Thymus (tissue), 11 donors: ENCODE measurements around the gene AXL. TPM values are rescaled to one million over a fixed set of nuclear protein-coding genes. Genes with fewer than 3 reads are reported as not detected.
A peak's percentile ranks its signal among the peaks of the same experiment; 100 is the strongest.

Source experiments
- DNase-seq, 9 donors: peaks; one replicate each; pipeline ENCODE4 v3.0.0-alpha.2; 2013; ENCODE audit warnings: low spot score in 9 of 9, low read depth in 6 of 9, missing footprints in 1 of 9
- H3K27ac ChIP-seq, 2 donors: one replicate each; pipeline ENCODE4 v1.5.1; 2013; ENCODE audit warnings: control low read depth in 1 of 2, low read depth in 1 of 2, low read length in 1 of 2, mild to moderate bottlenecking in 1 of 2, moderate library complexity in 1 of 2
- H3K27me3 ChIP-seq, 2 donors: one replicate each; pipeline ENCODE4 v1.5.1; 2013; ENCODE audit warnings: low read length in 1 of 2; ENCODE audit not compliant: control insufficient read depth in 2 of 2, insufficient read depth in 1 of 2
- H3K36me3 ChIP-seq, 2 donors: one replicate each; pipeline ENCODE4 v1.5.1; 2013; ENCODE audit warnings: low read length in 1 of 2, mild to moderate bottlenecking in 1 of 2, moderate library complexity in 1 of 2; ENCODE audit not compliant: control insufficient read depth in 2 of 2, insufficient read depth in 2 of 2
- H3K4me1 ChIP-seq, 2 donors: one replicate each; pipeline ENCODE4 v1.5.1; 2013; ENCODE audit warnings: low read length in 2 of 2; ENCODE audit not compliant: control insufficient read depth in 2 of 2, insufficient read depth in 2 of 2
- H3K4me3 ChIP-seq, 2 donors: one replicate each; pipeline ENCODE4 v1.5.1; 2013; ENCODE audit warnings: low read length in 2 of 2, control low read depth in 1 of 2, mild to moderate bottlenecking in 1 of 2
- H3K9me3 ChIP-seq, 2 donors: one replicate each; pipeline ENCODE4 v1.5.1; 2013; ENCODE audit warnings: low read length in 1 of 2, mild to moderate bottlenecking in 1 of 2; ENCODE audit not compliant: control insufficient read depth in 2 of 2, insufficient read depth in 1 of 2
- WGBS: extraction: QIAGEN DNeasy Blood & Tissue Kit; methylation state at CpG from one replicate; pipeline ENCODE4 v1.1.7; 2013; 5-methylcytosine and 5-hydroxymethylcytosine counted together
- polyA plus RNA-seq: library from polyadenylated mRNA; stranded (reverse); fragments of 200-250 nt; gene quantifications from one replicate; pipeline ENCODE4 v1.2.3, GENCODE V29; 2013
- total RNA-seq: library from RNA; stranded (reverse); fragments of 120-200 nt; gene quantifications from one replicate; pipeline ENCODE4 v1.2.4, GENCODE V29; 2013
- donor health status: healthy.

Gene AXL
- total and polyA plus RNA-seq, 2 donors: 9.5 to 11.9 TPM

DNA sequence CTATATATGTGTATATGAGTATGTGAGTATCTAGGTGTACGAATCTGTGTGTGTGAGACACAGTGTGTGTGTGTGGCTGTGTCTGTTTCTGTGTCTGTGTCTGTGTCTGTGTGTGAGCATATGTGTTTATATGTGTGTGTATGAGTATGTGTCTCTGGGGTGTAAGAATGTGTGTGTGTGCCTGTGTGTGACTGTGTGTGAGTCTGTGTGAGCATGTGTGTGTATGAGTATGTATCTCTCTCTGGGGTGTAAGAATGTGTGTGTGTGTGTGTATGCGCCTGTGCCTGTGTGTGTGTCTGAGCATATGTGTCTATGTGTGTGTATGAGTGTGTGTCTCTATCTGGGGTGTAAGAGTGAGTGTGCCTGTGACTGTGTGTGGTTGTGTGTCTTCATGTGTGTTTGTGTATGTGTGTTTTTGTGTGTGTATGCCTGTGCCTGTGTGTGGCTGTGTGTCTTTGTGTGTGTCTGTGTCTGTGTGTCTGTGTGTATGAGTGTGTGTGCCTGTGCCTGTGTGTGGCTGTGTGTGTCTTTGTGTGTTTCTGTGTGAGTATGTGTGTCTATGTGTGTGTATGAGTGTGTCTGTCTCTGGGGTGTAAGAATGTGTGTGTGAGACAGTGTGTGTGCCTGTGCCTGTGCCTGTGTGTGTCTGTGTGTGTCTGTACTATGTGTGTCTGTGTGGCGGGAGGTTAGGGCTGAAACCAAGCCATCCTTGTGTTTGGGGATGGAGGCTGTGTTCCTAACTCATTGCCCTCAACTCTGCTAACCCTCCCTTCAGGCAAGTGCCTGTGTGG is 11.2 kb downstream of the AXL start:
- peaks cover 14 to 21% of the 10 kb centered on the region in 2 donors for H3K27me3 ChIP-seq
- no peaks in the 10 kb centered on the region for H3K9me3 ChIP-seq
- H3K4me3 ChIP-seq: no peak overlapping the region
- H3K36me3 ChIP-seq: no peaks in the 10 kb centered on the region
- no peak overlapping the region for H3K27ac ChIP-seq
- no peak for DNase-seq
- whole genome bisulfite sequencing: 98% methylated on average over 3 of the region's 3 CpGs
- peaks cover 2 to 8% of the 10 kb centered on the region in 2 donors for H3K4me1 ChIP-seq

DNA sequence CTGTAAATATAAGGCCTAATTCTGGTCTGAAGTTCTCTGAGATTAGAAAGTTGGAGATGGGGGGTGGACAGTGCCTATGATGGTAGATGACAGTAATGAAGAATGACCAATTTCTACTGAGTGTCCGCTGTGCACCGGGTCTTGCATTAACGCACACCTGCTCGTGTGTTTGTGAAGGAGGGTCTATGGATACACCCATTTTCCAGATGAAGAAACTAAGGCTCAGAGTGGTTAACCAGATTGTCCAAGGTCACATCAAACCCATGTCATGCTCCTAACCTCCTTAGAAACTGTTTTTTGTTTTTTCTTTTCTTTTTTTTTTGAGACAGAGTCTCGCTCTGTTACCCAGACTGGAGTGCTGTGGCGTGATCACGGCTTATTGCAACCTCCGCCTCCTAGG is 13.7 kb downstream of the AXL start:
- Histone ChIP-seq H3K4me3 (no peak overlapping the region), H3K36me3 (no peaks in the 10 kb centered on the region), H3K27me3 (no peaks in the 10 kb centered on the region), H3K27ac (no peak overlapping the region), H3K9me3 (no peaks in the 10 kb centered on the region), H3K4me1 (peaks cover 0 to 1% of the 10 kb centered on the region in 2 donors)
- 97% methylated on average over 8 of the region's 8 CpGs for WGBS
- DNase-seq: no peak

DNA sequence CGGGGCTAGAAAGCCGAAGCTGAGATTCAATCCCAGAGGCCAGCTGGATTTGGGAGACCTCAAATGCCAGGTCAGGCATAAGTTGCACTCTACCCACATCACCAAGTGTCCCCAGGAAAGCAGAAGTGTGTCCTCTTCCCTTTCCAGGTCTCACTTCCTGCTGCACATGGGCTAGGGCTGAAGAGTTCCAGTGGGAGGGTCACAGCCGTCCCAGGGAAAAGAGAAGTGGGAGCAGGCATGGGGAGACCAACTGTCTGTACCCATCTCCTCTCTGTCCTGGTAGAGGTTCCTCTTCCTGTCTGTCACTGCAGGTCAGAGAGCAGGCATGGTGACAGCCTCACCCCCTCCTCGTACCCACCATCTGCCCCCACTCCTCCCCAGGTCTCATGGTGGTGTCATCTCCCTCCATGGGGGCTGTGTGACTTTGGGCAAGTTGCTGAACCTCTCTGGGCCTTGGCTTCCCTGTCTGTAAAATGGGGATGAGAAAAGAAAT is 14.8 kb downstream of the AXL start:
- WGBS: 49% methylated on average over 4 of the region's 4 CpGs
- Histone ChIP-seq H3K4me1 (no peaks in the 10 kb centered on the region), H3K4me3 (no peak overlapping the region), H3K36me3 (no peaks in the 10 kb centered on the region), H3K27me3 (no peaks in the 10 kb centered on the region), H3K9me3 (no peaks in the 10 kb centered on the region), H3K27ac (no peak overlapping the region)
- DNase-seq: peak in 1 of 9 donors; percentile 30

DNA sequence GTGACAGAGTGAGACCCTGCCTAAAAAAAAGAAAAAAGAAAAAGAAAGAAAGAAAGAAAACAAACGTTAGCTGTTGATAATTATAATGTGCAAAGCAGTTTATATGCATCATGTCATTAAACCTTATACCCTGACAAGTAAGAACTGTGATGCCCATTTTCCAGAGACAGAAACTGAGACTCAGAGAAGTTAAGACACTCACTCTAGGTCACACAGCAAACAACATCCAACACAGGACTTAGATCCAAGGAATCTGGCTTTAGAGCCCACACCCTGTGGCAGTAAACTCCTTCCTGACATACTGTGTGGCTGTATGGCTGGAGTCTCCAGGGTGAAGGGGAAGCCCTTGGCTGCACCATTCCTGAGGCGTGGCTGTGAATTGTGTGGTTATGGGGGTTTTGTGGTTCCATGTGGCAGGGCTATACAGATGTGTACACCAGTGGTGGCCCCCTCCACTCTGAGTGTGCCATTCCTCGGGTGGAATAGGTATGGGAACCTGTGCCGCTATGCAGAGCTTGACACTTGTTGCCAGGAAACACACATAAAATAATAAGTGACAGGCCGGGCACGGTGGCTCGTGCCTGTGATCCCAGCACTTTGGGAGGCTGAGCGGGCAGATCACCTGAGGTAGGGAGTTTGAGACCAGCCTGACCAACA is 15.6 kb downstream of the AXL start:
- Histone ChIP-seq H3K4me3 (no peak overlapping the region), H3K27me3 (no peaks in the 10 kb centered on the region), H3K9me3 (no peaks in the 10 kb centered on the region), H3K27ac (no peak overlapping the region), H3K36me3 (no peaks in the 10 kb centered on the region), H3K4me1 (no peaks in the 10 kb centered on the region)
- DNase-seq: no peak
- WGBS: 83% methylated on average over 8 of the region's 8 CpGs

DNA sequence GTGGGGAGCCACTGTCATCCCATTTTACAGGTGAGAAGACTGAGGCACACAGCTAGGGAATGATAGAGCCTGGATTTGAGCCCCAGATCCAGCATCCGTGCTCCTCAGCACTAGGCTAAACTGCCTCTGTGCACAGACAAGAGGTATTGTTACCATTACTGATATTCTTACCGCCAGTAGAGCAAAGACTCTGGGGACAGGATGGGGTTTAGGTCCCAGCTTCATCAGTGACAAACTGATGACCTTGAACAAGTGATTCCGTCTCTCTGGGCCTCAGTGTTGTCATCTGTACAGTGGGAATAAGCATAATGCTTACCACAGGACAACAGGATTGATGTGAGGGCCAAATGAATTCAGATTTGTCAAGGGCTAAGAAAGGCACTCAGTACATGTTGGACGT is 16.5 kb downstream of the AXL start:
- WGBS: 93% methylated on average over 4 of the region's 4 CpGs
- Histone ChIP-seq H3K27ac (no peak overlapping the region), H3K27me3 (no peaks in the 10 kb centered on the region), H3K36me3 (no peaks in the 10 kb centered on the region), H3K4me1 (no peaks in the 10 kb centered on the region), H3K4me3 (no peak overlapping the region), H3K9me3 (no peaks in the 10 kb centered on the region)
- DNase-seq: no peak

DNA sequence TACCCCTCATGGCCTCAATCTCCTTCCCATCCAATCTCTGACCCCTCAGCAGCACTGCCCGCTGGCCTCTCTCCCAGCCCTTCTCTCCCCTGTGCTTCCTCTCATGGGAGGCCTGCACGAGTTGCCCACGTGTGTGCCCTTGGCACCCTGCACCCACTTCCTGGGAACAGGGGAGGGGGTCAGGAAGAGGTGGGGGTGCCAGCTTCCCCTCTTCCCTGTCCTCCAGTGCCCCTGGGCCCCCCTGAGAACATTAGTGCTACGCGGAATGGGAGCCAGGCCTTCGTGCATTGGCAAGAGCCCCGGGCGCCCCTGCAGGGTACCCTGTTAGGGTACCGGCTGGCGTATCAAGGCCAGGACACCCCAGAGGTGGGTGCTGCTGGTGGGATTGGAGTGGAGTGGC is 19.2 kb downstream of the AXL start:
- DNase-seq: no peak
- H3K4me1 ChIP-seq: no peaks in the 10 kb centered on the region
- H3K27ac ChIP-seq: no peak overlapping the region
- H3K27me3 ChIP-seq: no peaks in the 10 kb centered on the region
- peaks cover 0 to 2% of the 10 kb centered on the region in 2 donors for H3K36me3 ChIP-seq
- no peaks in the 10 kb centered on the region for H3K9me3 ChIP-seq
- whole genome bisulfite sequencing: 78% methylated on average over 10 of the region's 10 CpGs
- H3K4me3 ChIP-seq: no peak overlapping the region

DNA sequence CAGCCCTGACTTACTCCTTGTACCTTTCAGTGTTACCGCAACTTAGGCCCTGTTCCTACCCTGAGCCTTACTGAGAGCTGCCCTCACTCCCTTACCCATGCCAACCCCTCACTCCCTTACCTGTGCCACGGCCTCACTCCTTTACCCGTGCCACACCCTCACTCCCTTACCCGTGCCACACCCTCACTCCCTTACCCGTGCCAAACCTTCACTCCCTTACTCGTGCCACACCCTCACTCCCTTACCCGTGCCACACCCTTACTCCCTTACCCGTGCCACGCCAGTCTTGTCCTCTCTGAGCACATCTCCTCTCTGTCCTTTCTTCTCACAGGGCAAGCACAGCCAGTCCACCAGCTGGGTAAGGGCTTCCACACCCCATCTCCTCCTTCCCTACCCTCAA is 20.3 kb downstream of the AXL start:
- Histone ChIP-seq H3K27ac (no peak overlapping the region), H3K9me3 (no peaks in the 10 kb centered on the region), H3K27me3 (no peaks in the 10 kb centered on the region), H3K36me3 (peaks cover 0 to 2% of the 10 kb centered on the region in 2 donors), H3K4me1 (no peaks in the 10 kb centered on the region), H3K4me3 (no peak overlapping the region)
- WGBS: 86% methylated on average over 9 of the region's 9 CpGs
- no peak for DNase-seq

DNA sequence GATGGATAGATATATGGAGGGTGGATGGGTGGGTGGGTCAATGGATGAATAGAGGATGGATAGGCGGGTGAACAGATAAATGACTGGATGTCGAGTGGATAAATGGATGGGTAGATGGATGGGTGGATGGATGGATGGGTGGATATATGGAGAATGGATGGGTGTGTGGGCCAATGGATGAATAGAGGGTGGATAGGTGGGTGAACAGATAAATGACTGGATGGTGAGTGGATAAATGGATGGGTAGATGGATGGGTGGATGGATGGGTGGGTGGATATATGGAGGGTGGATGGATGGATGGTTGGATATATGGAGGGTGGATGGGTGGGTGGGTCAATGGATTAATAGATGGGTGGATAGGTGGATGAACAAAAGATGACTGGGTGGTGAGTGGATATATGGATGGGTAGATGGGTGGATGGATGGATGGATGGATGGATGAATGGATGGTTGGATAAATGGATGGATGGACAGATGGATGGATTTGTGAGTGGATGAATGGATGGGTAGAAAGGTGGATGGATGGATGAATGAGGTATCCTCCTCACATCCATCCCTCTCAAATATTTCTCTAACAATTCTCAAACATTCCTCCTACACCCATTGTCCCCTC is 21.0 kb downstream of the AXL start:
- no peak for DNase-seq
- Histone ChIP-seq H3K36me3 (peaks cover 0 to 2% of the 10 kb centered on the region in 2 donors), H3K4me3 (no peak overlapping the region), H3K9me3 (no peaks in the 10 kb centered on the region), H3K27me3 (no peaks in the 10 kb centered on the region), H3K4me1 (no peaks in the 10 kb centered on the region), H3K27ac (no peak overlapping the region)
- WGBS: 98% methylated on average over 2 of the region's 2 CpGs

DNA sequence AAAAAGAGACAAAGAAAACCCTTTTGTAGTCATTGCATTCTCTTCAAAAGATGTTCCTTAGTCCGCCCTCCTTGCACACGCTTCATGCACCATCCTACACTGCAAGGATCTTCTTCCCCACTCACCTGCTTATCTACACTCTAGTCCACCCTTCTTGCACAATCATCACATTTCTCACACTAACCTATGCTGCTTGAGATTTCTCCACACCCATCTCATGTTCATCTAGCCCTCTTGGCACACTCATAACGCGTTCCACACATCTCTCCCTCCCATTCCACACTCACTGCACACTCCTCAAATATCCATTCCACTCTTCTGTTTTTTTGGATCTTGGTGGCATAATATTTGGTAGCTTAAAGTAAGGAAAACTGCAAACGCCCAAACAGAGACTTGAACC is 22.8 kb downstream of the AXL start:
- Histone ChIP-seq H3K4me1 (no peaks in the 10 kb centered on the region), H3K27me3 (no peaks in the 10 kb centered on the region), H3K27ac (no peak overlapping the region), H3K4me3 (no peak overlapping the region), H3K36me3 (peaks cover 0 to 2% of the 10 kb centered on the region in 2 donors), H3K9me3 (no peaks in the 10 kb centered on the region)
- DNase-seq: no peak
- WGBS: 97% methylated on average over 5 of the region's 5 CpGs
